Testis (tissue), 3 donors: ENCODE results near the gene DNAH10. TPM values are rescaled to one million over a fixed set of nuclear protein-coding genes. Genes with fewer than 3 reads are reported as not detected.

Source experiments
- DNase-seq: peaks from one replicate; pipeline ENCODE4 v3.0.0-alpha.2; 2019
- H3K27ac ChIP-seq, 2 donors: fragments of 200-600 bp; sonication (generic); one replicate each; pipeline ENCODE4 v1.5.1; 2019
- H3K27me3 ChIP-seq: fragments of 200-600 bp; sonication (generic); one replicate; pipeline ENCODE4 v1.5.1; 2019
- H3K36me3 ChIP-seq: fragments of 200-600 bp; sonication (generic); one replicate; pipeline ENCODE4 v1.5.1; 2017; ENCODE audit warnings: low read depth; ENCODE audit errors: missing control alignments
- H3K4me1 ChIP-seq: fragments of 200-600 bp; sonication (generic); one replicate; pipeline ENCODE4 v1.5.1; 2019
- H3K4me3 ChIP-seq, 2 donors: fragments of 200-600 bp; sonication (generic); one replicate each; pipeline ENCODE4 v1.5.1; 2017 to 2019
- H3K9me3 ChIP-seq: fragments of 200-600 bp; sonication (generic); one replicate; pipeline ENCODE4 v1.5.1; 2017
- CTCF ChIP-seq, 3 experiments: fragments of 450-650 bp in 2 of 3; fragments of 200-600 bp in 1 of 3; sonication (generic) in 1 of 3; IDR thresholded peaks; one replicate each; pipeline ENCODE4 v1.5.1; 2016 to 2019; ENCODE audit warnings: antibody characterized with exemption in 3 of 3, mild to moderate bottlenecking in 2 of 3, moderate library complexity in 1 of 3
- POLR2A ChIP-seq: fragments of 450-650 bp; IDR thresholded peaks from one replicate; pipeline ENCODE4 v1.6.1; 2017; ENCODE audit warnings: antibody characterized with exemption, mild to moderate bottlenecking, moderate library complexity
- WGBS, 2 donors: methylation state at CpG; one replicate each; pipeline ENCODE4 v1.1.5; 2018; 5-methylcytosine and 5-hydroxymethylcytosine counted together
- intact Hi-C: fragments of 100-400 bp; cut with DNase I; formaldehyde crosslinking; loops from one replicate; pipeline ENCODE4 v1.15.1; 2023; ENCODE audit warnings: low total_unique reads
- polyA plus RNA-seq: library from polyadenylated mRNA; stranded (reverse); fragments of 350-450 nt; fragmentation: Illumina TruSeq; extraction: RNeasy Lipid Tissue Mini Kit (QIAGEN cat#74804); gene quantifications from one replicate; pipeline ENCODE4 v1.2.3, GENCODE V29; 2014; ENCODE audit warnings: low read depth, low replicate concordance; ENCODE audit not compliant: insufficient read depth
- total RNA-seq, 2 donors: library from RNA; depleted of rRNA; stranded (reverse); fragments of >200 nt; gene quantifications; one replicate each; pipeline ENCODE4 v1.2.3, GENCODE V29; 2016

DNAH10 gene
- total and polyA plus RNA-seq, 3 donors from 2014 or later = 15.4 to 29.3 (median 24.3) TPM

- intact Hi-C loops = no loop called here
- H3K36me3 ChIP-seq = no peaks in the 10 kb centered on the region
- no peak overlapping the region for H3K27ac ChIP-seq
- no peaks in the 10 kb centered on the region for H3K9me3 ChIP-seq
- TF ChIP-seq POLR2A = no peak
- TF ChIP-seq CTCF (IDR thresholded peaks at IDR 0.05) = no peak
- H3K27me3 ChIP-seq = no peaks in the 10 kb centered on the region
- H3K4me1 ChIP-seq = no peaks in the 10 kb centered on the region
- no peak overlapping the region for H3K4me3 ChIP-seq
- 81 to 88% methylated on average over 3 of the region's 3 CpGs for WGBS, 2 donors
- no peak for DNase-seq
Measured at GRCh38 chr12:123727878-123728277, 34.2 kb upstream of the DNAH10 start.

- H3K27me3 ChIP-seq = no peaks in the 10 kb centered on the region
- intact Hi-C loops = no loop called here
- H3K4me1 ChIP-seq = no peaks in the 10 kb centered on the region
- no peak for TF ChIP-seq POLR2A
- TF ChIP-seq CTCF (IDR thresholded peaks at IDR 0.05) = no peak
- WGBS, 2 donors = 88 to 100% methylated on average over 2 of the region's 2 CpGs
- no peaks in the 10 kb centered on the region for H3K36me3 ChIP-seq
- no peak for DNase-seq
- H3K4me3 ChIP-seq = no peak overlapping the region
- no peaks in the 10 kb centered on the region for H3K9me3 ChIP-seq
- H3K27ac ChIP-seq = no peak overlapping the region
Measured at GRCh38 chr12:123731596-123731995, 30.5 kb upstream of the DNAH10 start.

- Histone ChIP-seq H3K4me3 (no peak overlapping the region), H3K36me3 (no peaks in the 10 kb centered on the region), H3K4me1 (no peaks in the 10 kb centered on the region), H3K27me3 (no peaks in the 10 kb centered on the region), H3K9me3 (no peaks in the 10 kb centered on the region), H3K27ac (no peak overlapping the region)
- intact Hi-C loops = no loop called here
- 91 to 94% methylated on average over 12 of the region's 12 CpGs for WGBS, 2 donors
- TF ChIP-seq POLR2A (no peak), CTCF (IDR thresholded peaks at IDR 0.05) (no peak)
- DNase-seq = no peak
Measured at GRCh38 chr12:123732251-123732650, 29.9 kb upstream of the DNAH10 start.

GRCh38 chr12:123733229-123733628 is 28.9 kb upstream of the DNAH10 start:
- no peak overlapping the region for H3K4me3 ChIP-seq
- DNase-seq = no peak
- no peaks in the 10 kb centered on the region for H3K4me1 ChIP-seq
- H3K9me3 ChIP-seq = no peaks in the 10 kb centered on the region
- H3K27me3 ChIP-seq = no peaks in the 10 kb centered on the region
- no peak overlapping the region for H3K27ac ChIP-seq
- H3K36me3 ChIP-seq = no peaks in the 10 kb centered on the region
- intact Hi-C loops = no loop called here
- no peak for TF ChIP-seq CTCF (IDR thresholded peaks at IDR 0.05)
- TF ChIP-seq POLR2A = no peak
- WGBS, 2 donors = 82 to 89% methylated on average over 10 of the region's 10 CpGs

- Histone ChIP-seq H3K27me3 (no peaks in the 10 kb centered on the region), H3K36me3 (no peaks in the 10 kb centered on the region), H3K4me1 (no peaks in the 10 kb centered on the region), H3K27ac (no peak overlapping the region), H3K4me3 (no peak overlapping the region), H3K9me3 (no peaks in the 10 kb centered on the region)
- no peak for DNase-seq
- no peak for TF ChIP-seq CTCF (IDR thresholded peaks at IDR 0.05)
- no peak for TF ChIP-seq POLR2A
- 82 to 83% methylated on average over 5 of the region's 5 CpGs for WGBS, 2 donors
- intact Hi-C loops = no loop called here
Measured at GRCh38 chr12:123734268-123734667, 27.8 kb upstream of the DNAH10 start.
